Measurements from ENCODE around the gene ANKRD28.
A peak's percentile ranks its signal among the peaks of the same experiment; 100 is the strongest.

The ANKRD28 gene

GRCh38 chr3:15637131-15637951 lies 160.4 kb downstream of the ANKRD28 start:
- Histone ChIP-seq H3K9ac (ENCODE audit: low read length in 2 of 2) (peak overlapping the region in 1 of 2 donors; percentile 13), H3K4me1 (ENCODE audit: control insufficient read depth, insufficient read depth, low read length) (peaks cover 40% of the 10 kb centered on the region), H3K27ac (ENCODE audit: low read length) (peak overlapping the region; percentile 86), H3K4me3 (ENCODE audit: low read length in 2 of 2) (peak overlapping the region in 1 of 2 donors; percentile 22), H3K9me3 (ENCODE audit: control insufficient read depth in 2 of 2, low read length in 2 of 2) (no peaks in the 10 kb centered on the region), H3K36me3 (ENCODE audit: control insufficient read depth in 2 of 2, insufficient read depth in 2 of 2, low read length in 2 of 2) (peaks cover 4 to 6% of the 10 kb centered on the region in 2 donors), H3K27me3 (ENCODE audit: control insufficient read depth in 1 of 2, insufficient read depth in 2 of 2, low read length in 2 of 2) (no peaks in the 10 kb centered on the region)

- Histone ChIP-seq H3K9ac (ENCODE audit: low read length in 2 of 2) (peak overlapping the region in 1 of 2 donors; percentile 12), H3K36me3 (ENCODE audit: control insufficient read depth in 2 of 2, insufficient read depth in 2 of 2, low read length in 2 of 2) (no peaks in the 10 kb centered on the region), H3K4me1 (ENCODE audit: control insufficient read depth, insufficient read depth, low read length) (peaks cover 49% of the 10 kb centered on the region), H3K27me3 (ENCODE audit: control insufficient read depth in 1 of 2, insufficient read depth in 2 of 2, low read length in 2 of 2) (no peaks in the 10 kb centered on the region), H3K27ac (ENCODE audit: low read length) (peak overlapping the region; percentile 86), H3K9me3 (ENCODE audit: control insufficient read depth in 2 of 2, low read length in 2 of 2) (no peaks in the 10 kb centered on the region), H3K4me3 (ENCODE audit: low read length in 2 of 2) (peak overlapping the region in 1 of 2 donors; percentile 3)
Observed at GRCh38 chr3:15636028-15636709, 161.6 kb downstream of the ANKRD28 start.

GRCh38 chr3:15635121-15635661 lies 162.6 kb downstream of the ANKRD28 start:
- peak overlapping the region; percentile 12 to 51 for H3K9ac ChIP-seq (ENCODE audit: low read length in 2 of 2)
- peaks cover 49% of the 10 kb centered on the region for H3K4me1 ChIP-seq (ENCODE audit: control insufficient read depth, insufficient read depth, low read length)

GRCh38 chr3:15634671-15635070 lies 163.1 kb downstream of the ANKRD28 start:
- peak overlapping the region in 1 of 2 donors; percentile 54 for H3K4me3 ChIP-seq (ENCODE audit: low read length in 2 of 2)
- peak overlapping the region; percentile 86 for H3K27ac ChIP-seq (ENCODE audit: low read length)
- H3K9ac ChIP-seq (ENCODE audit: low read length in 2 of 2), result peak overlapping the region; percentile 12 to 37
- no peaks in the 10 kb centered on the region for H3K27me3 ChIP-seq (ENCODE audit: control insufficient read depth in 1 of 2, insufficient read depth in 2 of 2, low read length in 2 of 2)
- no peaks in the 10 kb centered on the region for H3K9me3 ChIP-seq (ENCODE audit: control insufficient read depth in 2 of 2, low read length in 2 of 2)
- H3K36me3 ChIP-seq (ENCODE audit: control insufficient read depth in 2 of 2, insufficient read depth in 2 of 2, low read length in 2 of 2), result no peaks in the 10 kb centered on the region
- H3K4me1 ChIP-seq (ENCODE audit: control insufficient read depth, insufficient read depth, low read length), result peaks cover 49% of the 10 kb centered on the region

More at GRCh38 chr3:15635121-15635661, 162.6 kb downstream of the ANKRD28 start:
- peak overlapping the region; percentile 20 to 54 for H3K4me3 ChIP-seq (ENCODE audit: low read length in 2 of 2)
- H3K9me3 ChIP-seq (ENCODE audit: control insufficient read depth in 2 of 2, low read length in 2 of 2), result no peaks in the 10 kb centered on the region
- H3K27ac ChIP-seq (ENCODE audit: low read length), result peak overlapping the region; percentile 86
- no peaks in the 10 kb centered on the region for H3K27me3 ChIP-seq (ENCODE audit: control insufficient read depth in 1 of 2, insufficient read depth in 2 of 2, low read length in 2 of 2)
- H3K36me3 ChIP-seq (ENCODE audit: control insufficient read depth in 2 of 2, insufficient read depth in 2 of 2, low read length in 2 of 2), result no peaks in the 10 kb centered on the region

- Histone ChIP-seq H3K9me3 (ENCODE audit: control insufficient read depth in 2 of 2, low read length in 2 of 2) (no peaks in the 10 kb centered on the region), H3K4me3 (ENCODE audit: low read length in 2 of 2) (no peak overlapping the region), H3K27me3 (ENCODE audit: control insufficient read depth in 1 of 2, insufficient read depth in 2 of 2, low read length in 2 of 2) (no peaks in the 10 kb centered on the region), H3K27ac (ENCODE audit: low read length) (peak overlapping the region; percentile 86), H3K4me1 (ENCODE audit: control insufficient read depth, insufficient read depth, low read length) (peaks cover 49% of the 10 kb centered on the region), H3K36me3 (ENCODE audit: control insufficient read depth in 2 of 2, insufficient read depth in 2 of 2, low read length in 2 of 2) (peaks cover 0 to 1% of the 10 kb centered on the region in 2 donors), H3K9ac (ENCODE audit: low read length in 2 of 2) (peak overlapping the region in 1 of 2 donors; percentile 12)
Observed at GRCh38 chr3:15633766-15634598, 163.8 kb downstream of the ANKRD28 start.

- H3K9ac ChIP-seq (ENCODE audit: low read length in 2 of 2), result no peak overlapping the region
Observed at GRCh38 chr3:15633159-15633558, 164.6 kb downstream of the ANKRD28 start.

GRCh38 chr3:15632212-15632580 lies 165.6 kb downstream of the ANKRD28 start:
- H3K4me3 ChIP-seq (ENCODE audit: low read length in 2 of 2), result no peak overlapping the region
- no peak overlapping the region for H3K9ac ChIP-seq (ENCODE audit: low read length in 2 of 2)
- no peaks in the 10 kb centered on the region for H3K27me3 ChIP-seq (ENCODE audit: control insufficient read depth in 1 of 2, insufficient read depth in 2 of 2, low read length in 2 of 2)
- no peak overlapping the region for H3K27ac ChIP-seq (ENCODE audit: low read length)
- peaks cover 36% of the 10 kb centered on the region for H3K4me1 ChIP-seq (ENCODE audit: control insufficient read depth, insufficient read depth, low read length)
- H3K36me3 ChIP-seq (ENCODE audit: control insufficient read depth in 2 of 2, insufficient read depth in 2 of 2, low read length in 2 of 2), result peaks cover 0 to 3% of the 10 kb centered on the region in 2 donors
- H3K9me3 ChIP-seq (ENCODE audit: control insufficient read depth in 2 of 2, low read length in 2 of 2), result no peaks in the 10 kb centered on the region

More at GRCh38 chr3:15633159-15633558, 164.6 kb downstream of the ANKRD28 start:
- H3K9me3 ChIP-seq (ENCODE audit: control insufficient read depth in 2 of 2, low read length in 2 of 2), result no peaks in the 10 kb centered on the region
- H3K27ac ChIP-seq (ENCODE audit: low read length), result peak overlapping the region; percentile 11
- peaks cover 42% of the 10 kb centered on the region for H3K4me1 ChIP-seq (ENCODE audit: control insufficient read depth, insufficient read depth, low read length)
- H3K4me3 ChIP-seq (ENCODE audit: low read length in 2 of 2), result no peak overlapping the region
- no peaks in the 10 kb centered on the region for H3K27me3 ChIP-seq (ENCODE audit: control insufficient read depth in 1 of 2, insufficient read depth in 2 of 2, low read length in 2 of 2)
- peaks cover 0 to 2% of the 10 kb centered on the region in 2 donors for H3K36me3 ChIP-seq (ENCODE audit: control insufficient read depth in 2 of 2, insufficient read depth in 2 of 2, low read length in 2 of 2)

GRCh38 chr3:15631426-15632211 lies 166.2 kb downstream of the ANKRD28 start:
- Histone ChIP-seq H3K27ac (ENCODE audit: low read length) (no peak overlapping the region), H3K4me1 (ENCODE audit: control insufficient read depth, insufficient read depth, low read length) (peaks cover 33% of the 10 kb centered on the region)

GRCh38 chr3:15630646-15631350 lies 167.0 kb downstream of the ANKRD28 start:
- Histone ChIP-seq H3K27me3 (ENCODE audit: control insufficient read depth in 1 of 2, insufficient read depth in 2 of 2, low read length in 2 of 2) (no peaks in the 10 kb centered on the region), H3K4me3 (ENCODE audit: low read length in 2 of 2) (peak overlapping the region; percentile 32 to 64), H3K36me3 (ENCODE audit: control insufficient read depth in 2 of 2, insufficient read depth in 2 of 2, low read length in 2 of 2) (peaks cover 0 to 3% of the 10 kb centered on the region in 2 donors), H3K9me3 (ENCODE audit: control insufficient read depth in 2 of 2, low read length in 2 of 2) (no peaks in the 10 kb centered on the region), H3K9ac (ENCODE audit: low read length in 2 of 2) (peak overlapping the region in 1 of 2 donors; percentile 0), H3K4me1 (ENCODE audit: control insufficient read depth, insufficient read depth, low read length) (peaks cover 27% of the 10 kb centered on the region), H3K27ac (ENCODE audit: low read length) (no peak overlapping the region)

More at GRCh38 chr3:15631426-15632211, 166.2 kb downstream of the ANKRD28 start:
- Histone ChIP-seq H3K36me3 (ENCODE audit: control insufficient read depth in 2 of 2, insufficient read depth in 2 of 2, low read length in 2 of 2) (peaks cover 0 to 3% of the 10 kb centered on the region in 2 donors), H3K9me3 (ENCODE audit: control insufficient read depth in 2 of 2, low read length in 2 of 2) (no peaks in the 10 kb centered on the region), H3K27me3 (ENCODE audit: control insufficient read depth in 1 of 2, insufficient read depth in 2 of 2, low read length in 2 of 2) (no peaks in the 10 kb centered on the region), H3K9ac (ENCODE audit: low read length in 2 of 2) (no peak overlapping the region), H3K4me3 (ENCODE audit: low read length in 2 of 2) (no peak overlapping the region)

All from stomach smooth muscle (tissue), 2 donors.